ENCODE data around the gene FRMD8.
"Not testable (repeated sequence)": the region's sequence is repeated elsewhere in the genome, so short reads cannot be mapped to it uniquely, and the experiment has no call there.

Gene FRMD8

DNA sequence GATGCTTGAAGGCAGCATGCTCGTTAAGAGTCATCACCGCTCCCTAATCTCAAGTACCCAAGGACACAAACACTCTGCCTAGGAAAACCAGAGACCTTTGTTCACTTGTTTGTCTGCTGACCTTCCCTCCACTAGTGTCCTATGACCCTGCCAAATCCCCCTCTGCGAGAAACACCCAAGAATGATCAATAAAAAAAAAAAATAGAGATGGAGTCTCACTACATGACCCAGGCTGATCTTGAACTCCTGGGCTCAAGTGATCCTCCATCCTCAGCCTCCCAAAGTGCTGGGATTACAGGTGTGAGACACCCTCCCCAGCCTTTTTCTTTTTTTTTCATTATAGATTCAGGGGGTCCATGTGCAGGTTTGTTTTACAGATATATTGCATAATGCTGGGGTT, 65.8 kb downstream of the FRMD8 start:
- not testable (repeated sequence) for DNase-seq (ENCODE audit: low read depth, low spot score)

DNA sequence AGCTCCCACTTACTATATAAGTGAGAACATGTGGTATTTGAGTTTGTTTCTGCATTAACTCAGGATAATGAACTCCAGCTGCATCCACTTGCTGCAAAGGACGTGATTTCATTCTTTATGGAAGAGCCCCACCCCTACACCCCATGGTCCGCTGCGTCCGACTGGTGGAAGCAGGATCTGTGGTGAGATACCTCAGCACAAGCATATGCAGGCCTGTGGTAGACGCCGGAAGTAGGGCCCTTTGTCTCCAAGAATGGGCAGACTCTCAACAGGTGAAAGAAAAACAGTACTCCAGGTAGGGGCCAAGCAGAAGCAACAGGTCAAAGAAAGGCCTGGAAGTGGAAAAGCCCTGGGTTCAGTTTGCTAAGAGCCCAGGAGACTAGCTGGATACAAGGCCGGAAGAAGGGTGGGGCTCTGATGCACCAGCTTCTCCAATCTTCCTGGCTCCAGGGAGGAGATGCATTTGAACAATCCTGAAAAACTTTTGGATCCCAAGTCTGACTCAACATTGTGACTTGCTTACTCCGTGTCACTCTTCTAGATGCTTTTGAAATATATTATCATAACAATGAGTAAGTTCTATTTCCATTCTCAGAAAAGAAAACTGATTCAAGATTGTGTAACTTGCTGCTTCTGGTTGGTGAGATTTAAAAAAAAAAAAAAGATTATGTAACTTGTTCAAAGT, 66.5 kb downstream of the FRMD8 start:
- DNase-seq (ENCODE audit: low read depth, low spot score): peak; percentile 29

DNA sequence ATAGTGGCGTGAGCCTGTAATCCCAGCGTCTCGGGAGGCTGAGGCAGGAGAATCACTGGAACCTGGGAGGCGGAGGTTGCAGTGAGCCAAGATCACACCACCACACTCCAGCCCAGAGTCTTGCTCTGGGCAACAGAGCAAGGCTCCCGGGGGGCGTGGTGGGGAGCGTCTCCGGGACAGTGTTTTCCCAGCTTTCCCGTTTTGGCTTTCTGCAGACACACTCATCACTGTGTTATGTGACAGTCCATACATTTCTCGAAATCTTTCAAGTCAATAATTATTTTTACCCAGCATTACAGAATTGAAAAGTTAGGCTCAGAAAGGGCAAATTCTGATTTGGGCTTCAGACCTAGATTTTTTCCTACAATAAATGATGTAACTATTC, 67.9 kb downstream of the FRMD8 start:
- DNase-seq (ENCODE audit: low read depth, low spot score): peak; percentile 31

DNA sequence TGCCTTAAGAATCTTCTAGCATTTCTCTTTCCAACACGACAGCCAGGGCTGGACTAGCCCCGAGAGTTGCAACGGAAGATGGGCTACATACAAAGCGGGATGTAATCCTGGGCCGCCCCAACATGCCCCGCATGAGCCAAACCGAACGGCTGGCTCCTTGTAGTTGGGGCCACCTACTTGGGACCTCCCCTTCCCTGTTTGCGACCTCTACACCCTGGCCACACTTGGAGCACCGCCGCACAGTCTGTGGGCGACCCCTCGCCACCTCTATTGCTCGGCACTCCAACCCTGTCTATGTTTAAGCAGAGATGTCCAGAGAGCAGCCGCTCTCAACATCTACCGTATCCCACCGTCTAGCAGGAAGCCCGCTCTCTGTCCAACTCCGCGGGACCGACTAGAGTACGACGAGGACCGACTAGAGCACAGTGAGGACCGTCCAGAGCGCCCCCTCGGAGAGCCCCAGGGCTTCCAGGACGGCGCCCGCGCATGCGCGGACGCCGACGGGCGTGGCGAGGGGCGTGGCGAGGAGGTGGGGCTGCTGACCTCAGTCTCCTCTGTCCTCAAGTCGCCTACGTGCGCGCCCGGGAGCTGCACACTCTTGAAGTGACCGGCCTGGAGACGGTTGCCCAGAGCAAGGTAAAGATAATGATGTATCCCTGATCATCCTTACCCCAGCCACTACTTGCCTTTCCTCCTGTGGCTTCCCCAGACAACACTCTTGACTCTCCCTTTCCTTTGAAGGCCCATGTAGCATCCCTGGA, 68.4 kb downstream of the FRMD8 start:
- peak; percentile 92 for DNase-seq (ENCODE audit: low read depth, low spot score)

DNA sequence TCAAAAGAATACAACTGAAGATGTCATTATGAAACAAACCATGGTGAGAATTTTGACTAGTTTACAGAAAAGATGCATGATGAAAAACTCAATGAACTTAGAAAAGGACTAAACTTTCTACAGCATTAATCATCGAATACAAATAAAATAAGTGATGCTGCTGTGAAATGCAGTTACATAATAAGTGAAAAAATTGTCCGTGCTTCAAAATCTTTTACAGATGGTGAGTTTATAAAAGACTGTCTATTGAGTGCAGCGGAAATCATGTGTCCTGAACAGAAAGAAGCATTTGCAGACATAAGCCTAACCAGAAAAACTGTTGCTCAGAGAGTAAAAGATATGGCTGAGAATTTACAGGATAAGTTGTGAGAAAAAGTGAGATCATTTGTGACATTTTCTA, 70.0 kb downstream of the FRMD8 start:
- DNase-seq (ENCODE audit: low read depth, low spot score): no peak

DNA sequence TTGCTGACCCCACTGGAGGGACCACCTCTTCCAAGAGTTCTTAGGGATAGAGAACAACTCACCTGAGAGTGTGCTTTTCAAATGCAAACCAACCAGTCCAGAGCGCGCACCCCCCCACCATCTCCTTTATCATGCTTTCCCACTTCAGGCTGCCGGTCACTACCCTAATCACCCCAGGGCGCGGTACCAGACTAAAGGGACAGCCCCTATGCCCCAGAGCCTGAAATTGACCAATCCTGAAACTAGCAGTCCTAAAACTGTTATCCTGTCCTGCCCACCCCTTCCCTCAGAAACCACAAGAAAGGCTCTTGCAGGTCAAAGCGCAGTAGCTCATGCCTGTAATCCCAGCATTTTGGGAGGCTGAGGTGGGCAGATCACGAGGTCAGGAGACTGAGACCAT, 73.1 kb downstream of the FRMD8 start:
- no peak for DNase-seq (ENCODE audit: low read depth, low spot score)
